Esophagus squamous epithelium (tissue), 4 donors: ENCODE measurements around the gene MED16.
A peak's percentile ranks its signal among the peaks of the same experiment; 100 is the strongest.

ENCODE experiments used
- POLR2A ChIP-seq, 4 donors: fragments of 450-650 bp; IDR thresholded peaks; one replicate each; pipeline ENCODE4 v1.6.1; 2017; ENCODE audit warnings: antibody characterized with exemption in 4 of 4, mild to moderate bottlenecking in 4 of 4, moderate library complexity in 3 of 4
- TF ChIP-seq, protein P1 (sequence below), 6 experiments: fragments of 450-650 bp in 4 of 6; fragments of 200-600 bp in 2 of 6; sonication (generic) in 2 of 6; IDR thresholded peaks; one replicate each; pipeline ENCODE4 v1.5.1; 2016 to 2019; ENCODE audit warnings: antibody characterized with exemption in 6 of 6, mild to moderate bottlenecking in 4 of 6, moderate library complexity in 4 of 6

DNA sequence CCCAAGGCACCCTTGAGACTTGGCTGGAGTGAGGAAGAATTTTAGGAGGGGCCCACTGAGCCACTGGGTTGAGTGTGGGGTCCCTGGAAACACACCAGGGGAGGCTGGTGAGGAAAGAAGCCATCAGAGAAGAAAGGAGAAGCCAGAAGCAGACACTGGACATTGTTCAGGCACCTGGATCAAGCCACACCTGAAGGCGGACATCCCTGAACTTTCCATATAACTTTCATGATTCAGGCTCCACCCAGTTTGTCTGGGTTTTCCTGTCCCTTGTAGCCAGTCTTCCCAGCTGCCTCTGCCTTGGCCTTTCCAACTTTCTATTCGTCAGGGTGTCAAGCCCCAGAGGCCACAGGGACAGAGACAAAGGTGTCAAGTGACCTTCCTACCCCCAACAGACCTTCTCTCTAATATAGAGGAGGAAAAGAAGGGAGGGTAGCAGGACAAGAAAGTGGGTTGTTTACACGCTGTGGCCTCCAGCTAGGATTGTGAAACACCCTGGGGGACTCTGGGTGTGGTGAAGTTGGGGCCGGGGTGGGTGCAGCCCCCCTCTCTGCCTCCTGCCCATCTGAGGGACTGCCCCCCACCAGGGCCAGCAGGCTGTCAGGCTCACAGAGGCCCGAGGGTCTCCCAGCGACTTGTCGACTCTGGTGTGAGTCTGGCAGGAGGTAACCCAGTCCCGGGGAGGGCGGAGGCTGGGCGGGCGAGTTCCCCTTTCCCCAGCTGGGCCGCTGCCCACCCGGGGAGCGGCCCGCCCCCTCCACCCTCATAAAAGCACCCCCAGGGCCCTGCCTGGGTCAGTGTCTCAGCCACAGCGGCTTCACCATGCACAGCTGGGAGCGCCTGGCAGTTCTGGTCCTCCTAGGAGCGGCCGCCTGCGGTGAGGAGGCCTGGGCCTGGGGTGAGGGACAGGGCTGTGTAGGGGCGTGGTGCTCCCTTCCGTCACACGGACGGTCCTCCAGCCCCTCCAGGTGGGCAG, 33.8 kb downstream of the MED16 start, which contains the start of gene CFD:
- peak in 2 of 4 donors; percentile 53 to 71 for TF ChIP-seq POLR2A (IDR thresholded peaks at IDR 0.05)
- TF ChIP-seq, protein P1, sequence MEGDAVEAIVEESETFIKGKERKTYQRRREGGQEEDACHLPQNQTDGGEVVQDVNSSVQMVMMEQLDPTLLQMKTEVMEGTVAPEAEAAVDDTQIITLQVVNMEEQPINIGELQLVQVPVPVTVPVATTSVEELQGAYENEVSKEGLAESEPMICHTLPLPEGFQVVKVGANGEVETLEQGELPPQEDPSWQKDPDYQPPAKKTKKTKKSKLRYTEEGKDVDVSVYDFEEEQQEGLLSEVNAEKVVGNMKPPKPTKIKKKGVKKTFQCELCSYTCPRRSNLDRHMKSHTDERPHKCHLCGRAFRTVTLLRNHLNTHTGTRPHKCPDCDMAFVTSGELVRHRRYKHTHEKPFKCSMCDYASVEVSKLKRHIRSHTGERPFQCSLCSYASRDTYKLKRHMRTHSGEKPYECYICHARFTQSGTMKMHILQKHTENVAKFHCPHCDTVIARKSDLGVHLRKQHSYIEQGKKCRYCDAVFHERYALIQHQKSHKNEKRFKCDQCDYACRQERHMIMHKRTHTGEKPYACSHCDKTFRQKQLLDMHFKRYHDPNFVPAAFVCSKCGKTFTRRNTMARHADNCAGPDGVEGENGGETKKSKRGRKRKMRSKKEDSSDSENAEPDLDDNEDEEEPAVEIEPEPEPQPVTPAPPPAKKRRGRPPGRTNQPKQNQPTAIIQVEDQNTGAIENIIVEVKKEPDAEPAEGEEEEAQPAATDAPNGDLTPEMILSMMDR (IDR thresholded peaks at IDR 0.05): no peak
